ENCODE data around the gene ANP32A.

DNA sequence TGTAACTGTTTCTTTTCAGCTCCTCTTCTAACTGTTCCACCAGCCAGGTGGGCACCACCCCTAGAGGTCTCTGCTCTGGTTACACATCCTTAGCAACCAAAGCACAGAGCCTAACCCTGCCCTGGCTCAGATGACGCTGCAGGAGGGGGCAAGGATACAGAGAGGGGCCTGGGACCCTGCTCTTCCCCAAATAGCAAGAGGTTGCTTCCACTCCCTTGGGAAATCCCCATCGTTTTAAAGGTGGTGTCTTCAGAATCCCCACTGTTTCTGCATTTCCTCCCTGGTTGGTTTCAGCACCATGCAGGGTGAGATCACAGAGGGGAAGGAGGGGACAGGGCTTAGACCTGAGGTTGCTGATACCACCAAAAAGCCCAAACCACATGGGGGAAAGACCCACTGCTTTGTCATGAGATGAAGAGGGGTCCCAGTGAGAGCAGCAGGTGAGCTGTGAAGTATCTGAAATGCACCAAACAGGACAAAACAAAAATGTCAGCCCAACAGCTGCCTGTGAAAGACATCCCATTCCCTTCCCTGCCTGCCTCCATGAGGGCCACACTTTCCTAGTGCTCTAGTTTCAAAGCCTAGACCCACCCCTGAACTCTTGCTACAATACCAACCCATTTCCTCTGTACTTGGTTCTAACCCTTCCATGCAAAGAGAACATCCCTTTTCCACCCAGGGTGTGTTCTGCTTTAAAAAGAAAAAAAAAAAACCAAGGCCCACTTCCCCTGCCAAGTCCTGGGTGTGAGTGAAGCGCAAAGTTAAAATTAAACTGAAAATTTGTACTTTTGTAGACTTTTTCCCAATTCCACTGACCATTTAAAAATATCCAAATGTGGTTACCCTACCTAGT is 29.0 kb downstream of the ANP32A start:
- TF ChIP-seq, protein P1, sequence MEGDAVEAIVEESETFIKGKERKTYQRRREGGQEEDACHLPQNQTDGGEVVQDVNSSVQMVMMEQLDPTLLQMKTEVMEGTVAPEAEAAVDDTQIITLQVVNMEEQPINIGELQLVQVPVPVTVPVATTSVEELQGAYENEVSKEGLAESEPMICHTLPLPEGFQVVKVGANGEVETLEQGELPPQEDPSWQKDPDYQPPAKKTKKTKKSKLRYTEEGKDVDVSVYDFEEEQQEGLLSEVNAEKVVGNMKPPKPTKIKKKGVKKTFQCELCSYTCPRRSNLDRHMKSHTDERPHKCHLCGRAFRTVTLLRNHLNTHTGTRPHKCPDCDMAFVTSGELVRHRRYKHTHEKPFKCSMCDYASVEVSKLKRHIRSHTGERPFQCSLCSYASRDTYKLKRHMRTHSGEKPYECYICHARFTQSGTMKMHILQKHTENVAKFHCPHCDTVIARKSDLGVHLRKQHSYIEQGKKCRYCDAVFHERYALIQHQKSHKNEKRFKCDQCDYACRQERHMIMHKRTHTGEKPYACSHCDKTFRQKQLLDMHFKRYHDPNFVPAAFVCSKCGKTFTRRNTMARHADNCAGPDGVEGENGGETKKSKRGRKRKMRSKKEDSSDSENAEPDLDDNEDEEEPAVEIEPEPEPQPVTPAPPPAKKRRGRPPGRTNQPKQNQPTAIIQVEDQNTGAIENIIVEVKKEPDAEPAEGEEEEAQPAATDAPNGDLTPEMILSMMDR (IDR thresholded peaks at IDR 0.05; ENCODE audit: borderline replicate concordance, extremely low read depth, low read length, poor library complexity, severe bottlenecking): peak; percentile 4
- no peak for TF ChIP-seq EZH2 (IDR thresholded peaks at IDR 0.05; ENCODE audit: borderline replicate concordance, low read depth, low read length, severe bottlenecking)

Data from DND-41 (cell line).